Testis (tissue), 2 donors: ENCODE data around the gene ABCA4.

Experiments
- POLR2A ChIP-seq: fragments of 450-650 bp; IDR thresholded peaks from one replicate; pipeline ENCODE4 v1.6.1; 2017; ENCODE audit warnings: antibody characterized with exemption, mild to moderate bottlenecking, moderate library complexity
- TF ChIP-seq, protein P1 (sequence below), 3 experiments: fragments of 450-650 bp in 2 of 3; fragments of 200-600 bp in 1 of 3; sonication (generic) in 1 of 3; IDR thresholded peaks; one replicate each; pipeline ENCODE4 v1.5.1; 2016 to 2019; ENCODE audit warnings: antibody characterized with exemption in 3 of 3, mild to moderate bottlenecking in 2 of 3, moderate library complexity in 1 of 3

DNA sequence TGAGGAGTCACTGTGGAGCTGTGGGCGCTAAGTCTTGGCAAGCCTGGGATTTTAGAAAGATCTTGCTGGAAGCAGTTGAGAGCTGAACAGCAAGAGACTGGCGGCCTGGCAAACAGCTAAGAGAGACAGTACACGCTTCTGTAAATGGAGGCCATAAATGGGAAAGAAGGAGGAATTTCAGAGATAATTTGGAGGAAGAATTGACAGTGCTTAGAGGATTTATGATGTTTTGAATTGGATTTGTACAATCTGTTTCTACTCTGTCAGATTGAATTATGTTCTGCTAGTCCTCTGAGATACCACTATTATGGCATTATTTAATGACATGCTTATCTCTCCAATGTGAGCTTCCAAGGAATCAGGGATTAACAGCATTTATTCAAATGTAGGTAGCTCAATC is 50.1 kb downstream of the ABCA4 start:
- TF ChIP-seq, protein P1, sequence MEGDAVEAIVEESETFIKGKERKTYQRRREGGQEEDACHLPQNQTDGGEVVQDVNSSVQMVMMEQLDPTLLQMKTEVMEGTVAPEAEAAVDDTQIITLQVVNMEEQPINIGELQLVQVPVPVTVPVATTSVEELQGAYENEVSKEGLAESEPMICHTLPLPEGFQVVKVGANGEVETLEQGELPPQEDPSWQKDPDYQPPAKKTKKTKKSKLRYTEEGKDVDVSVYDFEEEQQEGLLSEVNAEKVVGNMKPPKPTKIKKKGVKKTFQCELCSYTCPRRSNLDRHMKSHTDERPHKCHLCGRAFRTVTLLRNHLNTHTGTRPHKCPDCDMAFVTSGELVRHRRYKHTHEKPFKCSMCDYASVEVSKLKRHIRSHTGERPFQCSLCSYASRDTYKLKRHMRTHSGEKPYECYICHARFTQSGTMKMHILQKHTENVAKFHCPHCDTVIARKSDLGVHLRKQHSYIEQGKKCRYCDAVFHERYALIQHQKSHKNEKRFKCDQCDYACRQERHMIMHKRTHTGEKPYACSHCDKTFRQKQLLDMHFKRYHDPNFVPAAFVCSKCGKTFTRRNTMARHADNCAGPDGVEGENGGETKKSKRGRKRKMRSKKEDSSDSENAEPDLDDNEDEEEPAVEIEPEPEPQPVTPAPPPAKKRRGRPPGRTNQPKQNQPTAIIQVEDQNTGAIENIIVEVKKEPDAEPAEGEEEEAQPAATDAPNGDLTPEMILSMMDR (IDR thresholded peaks at IDR 0.05), result no peak
- TF ChIP-seq POLR2A, result no peak
